NCI-H774 (cell line): ENCODE results near the gene ST6GAL2.

Source experiments
- DNase-seq: peaks from one replicate; lab custom pipeline; 2025; lab: John Stamatoyannopoulos, UW

ST6GAL2 gene

GRCh38 chr2:106864051-106864450 is 21.9 kb downstream of the ST6GAL2 start:
- no peak for DNase-seq

- no peak for DNase-seq
These were observed 22.6 kb downstream of the ST6GAL2 start for GRCh38 chr2:106863387-106863786.

GRCh38 chr2:106859498-106859897 is 26.5 kb downstream of the ST6GAL2 start:
- DNase-seq: no peak

- DNase-seq: no peak
These were observed 27.2 kb downstream of the ST6GAL2 start for GRCh38 chr2:106858810-106859209.

GRCh38 chr2:106857882-106858478 is 28.0 kb downstream of the ST6GAL2 start:
- no peak for DNase-seq

- no peak for DNase-seq
These were observed 32.3 kb downstream of the ST6GAL2 start for GRCh38 chr2:106853631-106854030.

GRCh38 chr2:106851881-106852501 is 34.0 kb downstream of the ST6GAL2 start:
- DNase-seq: no peak

- DNase-seq: no peak
These were observed 34.7 kb downstream of the ST6GAL2 start for GRCh38 chr2:106851087-106851874.

- no peak for DNase-seq
These were observed 36.7 kb downstream of the ST6GAL2 start for GRCh38 chr2:106849253-106849652.

GRCh38 chr2:106847366-106847765 is 38.6 kb downstream of the ST6GAL2 start:
- no peak for DNase-seq

GRCh38 chr2:106845716-106846115 is 40.3 kb downstream of the ST6GAL2 start:
- DNase-seq: no peak

GRCh38 chr2:106843910-106844250 is 42.1 kb downstream of the ST6GAL2 start:
- DNase-seq: no peak

GRCh38 chr2:106843001-106843909 is 42.7 kb downstream of the ST6GAL2 start:
- no peak for DNase-seq

- DNase-seq: no peak
These were observed 43.9 kb downstream of the ST6GAL2 start for GRCh38 chr2:106841886-106842645.

- DNase-seq: no peak
These were observed 45.1 kb downstream of the ST6GAL2 start for GRCh38 chr2:106840818-106841217.

- DNase-seq: no peak
These were observed 45.9 kb downstream of the ST6GAL2 start for GRCh38 chr2:106839849-106840595.

- DNase-seq: no peak
These were observed 52.7 kb downstream of the ST6GAL2 start for GRCh38 chr2:106833256-106833655.

GRCh38 chr2:106831816-106832569 is 54.0 kb downstream of the ST6GAL2 start:
- DNase-seq: no peak

- no peak for DNase-seq
These were observed 54.7 kb downstream of the ST6GAL2 start for GRCh38 chr2:106831241-106831640.

- DNase-seq: no peak
These were observed 55.8 kb downstream of the ST6GAL2 start for GRCh38 chr2:106830191-106830590.
